Esophagus mucosa (tissue), 1 donor: Measurements from ENCODE around the gene SERPIND1. TPM values are rescaled to one million over a fixed set of nuclear protein-coding genes. Genes with fewer than 3 reads are reported as not detected.
"Not testable (repeated sequence)": the region's sequence is repeated elsewhere in the genome, so short reads cannot be mapped to it uniquely, and the experiment has no call there.

Experiments used
- ATAC-seq: fragments of 200-7000 bp; cut with Tn5 transposase; one replicate; pipeline ENCODE4 v1.9.1; 2020
- total RNA-seq: library from RNA; stranded (reverse); gene quantifications from one replicate; pipeline ENCODE4 v1.2.4, GENCODE V29; 2023
- donor health status: DM: yes; HTN: yes; CAD: no.

The SERPIND1 gene
- total RNA-seq, 1 donor from 2014 or later, result 0.08 TPM

GRCh38 chr22:20748082-20748481, 25.8 kb upstream of the SERPIND1 start:
- no peak for ATAC-seq

- no peak for ATAC-seq
Observed at GRCh38 chr22:20748731-20749428, 25.0 kb upstream of the SERPIND1 start.

- ATAC-seq, result no peak
Observed at GRCh38 chr22:20749453-20749852, 24.5 kb upstream of the SERPIND1 start.

GRCh38 chr22:20750461-20751184, 23.3 kb upstream of the SERPIND1 start:
- ATAC-seq, result peak; percentile 84

- no peak for ATAC-seq
Observed at GRCh38 chr22:20751185-20751851, 22.6 kb upstream of the SERPIND1 start.

GRCh38 chr22:20752104-20752741, 21.7 kb upstream of the SERPIND1 start:
- ATAC-seq, result no peak

- ATAC-seq, result no peak
Observed at GRCh38 chr22:20752873-20753272, 21.0 kb upstream of the SERPIND1 start.

- ATAC-seq, result no peak
Observed at GRCh38 chr22:20756846-20757245, 17.1 kb upstream of the SERPIND1 start.

GRCh38 chr22:20758688-20759087, 15.2 kb upstream of the SERPIND1 start:
- ATAC-seq, result no peak

- ATAC-seq, result no peak
Observed at GRCh38 chr22:20760084-20760483, 13.8 kb upstream of the SERPIND1 start.

- ATAC-seq, result no peak
Observed at GRCh38 chr22:20761536-20761935, 12.4 kb upstream of the SERPIND1 start.

- no peak for ATAC-seq
Observed at GRCh38 chr22:20762233-20762796, 11.6 kb upstream of the SERPIND1 start.

GRCh38 chr22:20763630-20764470, 10.1 kb upstream of the SERPIND1 start:
- ATAC-seq, result no peak

GRCh38 chr22:20764471-20764720, 9.5 kb upstream of the SERPIND1 start:
- no peak for ATAC-seq

GRCh38 chr22:20764729-20765128, 9.2 kb upstream of the SERPIND1 start:
- no peak for ATAC-seq

GRCh38 chr22:20765938-20766337, 8.0 kb upstream of the SERPIND1 start:
- no peak for ATAC-seq

GRCh38 chr22:20766530-20766929, 7.4 kb upstream of the SERPIND1 start:
- ATAC-seq, result no peak

- ATAC-seq, result not testable (repeated sequence)
Observed at GRCh38 chr22:20769496-20769826, 4.5 kb upstream of the SERPIND1 start.

GRCh38 chr22:20771918-20772625, 1.8 kb upstream of the SERPIND1 start:
- no peak for ATAC-seq

- ATAC-seq, result no peak
Observed at GRCh38 chr22:20774882-20775281, 969 bp downstream of the SERPIND1 start.

- no peak for ATAC-seq
Observed at GRCh38 chr22:20775342-20775895, 1.5 kb downstream of the SERPIND1 start.
